HG03565 (cell line): ENCODE measurements around the gene OTUB1.

Source experiments
- ATAC-seq: cut with Tn5 transposase; IDR thresholded peaks from one replicate; pipeline ENCODE4 v1.9.1; 2021; ENCODE audit warnings: mild to moderate bottlenecking, moderate library complexity; ENCODE audit not compliant: unreplicated experiment

Gene OTUB1

GRCh38 chr11:64004590-64004984, 18.3 kb downstream of the OTUB1 start:
- no peak for ATAC-seq

DNA sequence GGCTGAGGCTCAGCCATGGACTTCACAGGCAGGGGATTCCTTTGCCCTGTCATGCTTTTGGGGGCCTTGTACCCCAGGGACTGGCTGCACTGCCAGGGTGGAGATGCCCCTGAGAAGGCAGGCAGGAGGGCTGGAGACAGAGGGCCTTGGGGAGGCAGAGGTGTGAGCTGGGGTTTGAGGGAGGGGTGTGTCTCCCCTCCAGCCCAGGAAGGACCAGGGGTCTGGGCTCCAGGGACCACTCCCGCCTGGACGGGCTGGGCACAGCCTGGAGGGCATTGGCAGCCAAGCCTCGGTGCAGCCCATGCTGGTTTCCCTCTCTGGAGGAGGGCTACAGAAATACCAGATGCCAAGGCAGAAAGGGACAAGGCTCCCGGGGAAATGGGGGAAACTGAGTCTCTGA, 19.5 kb downstream of the OTUB1 start:
- no peak for ATAC-seq

DNA sequence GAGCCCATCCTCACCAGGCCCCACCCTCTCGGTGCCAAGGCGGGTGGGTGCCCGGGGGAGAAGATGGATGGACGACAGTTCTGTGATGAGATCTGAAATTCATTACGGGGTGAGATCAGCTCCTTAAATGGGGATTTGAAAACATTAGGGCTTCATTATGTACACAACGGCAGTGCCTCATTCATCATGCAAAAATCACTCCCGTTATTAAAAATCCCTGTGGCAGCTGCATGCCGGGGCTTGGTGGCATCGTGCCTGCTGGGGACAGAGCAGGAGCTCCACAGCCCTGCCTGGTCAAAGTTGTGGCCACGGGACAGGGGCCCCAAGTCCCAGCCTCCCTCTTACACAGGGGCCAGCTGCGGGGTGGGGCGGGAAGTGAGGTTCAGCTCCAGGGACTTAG, 20.2 kb downstream of the OTUB1 start:
- no peak for ATAC-seq

GRCh38 chr11:64007160-64007628, 21.0 kb downstream of the OTUB1 start:
- no peak for ATAC-seq

DNA sequence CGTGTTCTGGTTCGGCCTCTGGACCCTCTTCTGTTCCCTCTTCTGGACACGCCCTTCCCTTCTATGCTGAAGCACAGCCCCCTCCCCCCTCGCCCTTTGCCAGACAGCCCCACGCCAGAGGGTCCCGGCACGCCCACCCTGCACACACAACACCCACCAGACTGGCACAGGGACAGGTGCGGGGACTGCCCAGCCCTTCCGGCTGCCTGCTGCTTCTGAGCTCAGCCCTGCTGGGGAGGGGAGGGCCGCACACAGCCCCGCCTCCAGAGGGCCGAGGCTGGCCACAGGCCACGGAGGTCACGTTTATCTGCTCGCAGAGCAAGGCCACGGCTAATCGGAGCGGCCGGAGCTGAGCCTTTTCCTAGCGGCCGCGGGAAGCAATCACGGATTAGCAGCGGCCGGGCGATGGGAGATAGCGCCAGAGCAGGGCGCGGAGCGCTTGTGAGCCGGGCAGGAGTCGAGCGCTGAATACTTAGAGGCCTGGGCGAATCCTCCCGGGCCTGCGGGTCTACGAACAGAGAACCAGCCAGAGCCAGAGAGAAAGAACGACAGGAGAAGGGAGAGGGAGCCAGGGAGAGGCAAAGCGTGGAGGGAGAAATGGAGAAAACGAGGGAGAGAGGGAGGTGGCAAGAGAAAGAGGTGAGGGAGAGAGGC, 21.5 kb downstream of the OTUB1 start:
- no peak for ATAC-seq

DNA sequence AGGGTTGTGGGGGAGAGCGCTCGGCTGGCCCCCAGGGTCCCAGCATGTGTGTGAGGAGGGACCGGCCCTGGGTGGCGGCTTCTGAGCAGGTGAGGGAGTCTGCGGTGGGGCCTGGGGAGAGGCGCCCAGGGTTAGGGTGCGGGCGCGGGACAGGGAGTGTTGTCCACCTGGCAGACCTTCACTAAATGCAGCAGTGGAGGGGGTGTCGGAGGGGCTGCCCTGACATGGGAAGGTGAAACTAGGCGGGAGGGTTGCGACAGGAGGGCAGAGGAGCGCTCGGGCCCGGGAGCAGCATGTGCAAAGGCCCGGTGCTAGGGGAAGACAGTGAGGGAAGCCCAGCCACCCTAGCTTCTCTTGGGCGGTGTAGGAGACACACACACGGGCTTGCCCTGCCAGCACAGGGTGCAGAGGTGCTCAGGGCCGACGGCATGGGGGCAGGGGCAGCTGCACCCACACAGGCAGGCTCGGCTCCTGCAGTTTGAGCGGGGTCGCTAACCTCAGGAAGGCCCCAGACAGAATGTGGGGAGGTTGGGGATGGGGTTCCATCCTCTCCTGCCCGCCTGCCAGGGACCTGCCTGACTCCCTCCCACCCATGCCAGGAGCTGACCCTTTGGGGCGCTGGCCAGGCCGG, 22.2 kb downstream of the OTUB1 start:
- ATAC-seq = no peak

- ATAC-seq = no peak
Observed at GRCh38 chr11:64008914-64009633, 22.8 kb downstream of the OTUB1 start.

DNA sequence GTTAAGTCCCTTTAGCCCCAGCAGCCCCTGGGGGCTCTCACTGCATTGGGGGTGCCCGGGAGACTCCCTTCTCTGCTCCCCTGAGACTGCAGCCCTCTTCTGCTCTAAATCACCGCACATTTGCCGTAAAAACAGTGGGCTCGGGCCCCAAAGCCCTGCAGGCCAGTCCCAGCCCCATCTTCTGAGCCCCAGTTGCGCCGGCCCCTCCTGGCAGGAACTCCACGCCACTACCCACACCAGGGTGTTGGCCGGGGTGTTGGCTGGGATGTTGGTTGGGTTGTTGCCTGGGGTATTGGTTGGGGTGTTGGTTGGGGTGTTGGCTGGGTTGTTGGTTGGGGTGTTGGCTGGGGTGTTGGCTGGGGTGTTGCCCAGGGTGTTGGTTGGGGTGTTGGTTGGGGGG, 23.5 kb downstream of the OTUB1 start:
- no peak for ATAC-seq

DNA sequence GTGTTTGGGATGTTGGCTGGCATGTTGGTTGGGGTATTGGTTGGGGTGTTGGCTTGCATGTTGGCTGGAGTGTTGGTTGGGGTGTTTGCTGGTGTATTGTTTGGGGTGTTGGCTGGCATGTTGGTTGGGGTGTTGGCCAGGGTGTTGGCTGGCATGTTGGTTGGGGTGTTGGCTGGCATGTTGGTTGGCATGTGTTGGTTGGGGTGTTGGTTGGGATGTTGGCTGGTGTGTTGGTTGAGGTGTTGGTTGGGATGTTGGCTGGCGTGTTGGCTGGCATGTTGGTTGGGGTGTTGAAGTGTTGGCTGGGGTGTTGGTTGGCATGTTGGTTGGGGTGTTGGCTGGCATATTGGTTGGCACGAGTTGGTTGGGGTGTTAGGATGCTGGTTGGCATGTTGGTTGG, 24.5 kb downstream of the OTUB1 start:
- ATAC-seq = no peak

DNA sequence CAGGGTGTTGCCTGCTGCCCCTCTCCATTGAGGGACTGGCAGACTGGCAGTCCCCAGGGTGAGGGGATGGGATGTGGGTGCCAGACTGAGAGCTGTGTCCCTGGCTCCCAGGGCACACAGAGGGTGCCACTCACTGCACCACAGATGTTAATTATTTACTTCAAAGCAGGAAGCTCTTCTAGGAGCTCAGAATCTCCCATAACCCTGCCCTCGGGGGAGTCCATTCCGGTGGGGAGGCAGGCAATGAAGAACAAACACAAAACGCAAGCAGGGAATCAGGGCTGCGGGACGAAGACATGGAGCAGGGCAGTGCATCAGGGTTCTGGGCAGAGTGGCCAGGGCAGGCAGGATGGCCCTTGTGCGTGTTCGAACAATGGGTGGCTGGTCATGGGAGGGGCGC, 25.1 kb downstream of the OTUB1 start:
- ATAC-seq = no peak

GRCh38 chr11:64013141-64013896, 27.1 kb downstream of the OTUB1 start:
- ATAC-seq = no peak

DNA sequence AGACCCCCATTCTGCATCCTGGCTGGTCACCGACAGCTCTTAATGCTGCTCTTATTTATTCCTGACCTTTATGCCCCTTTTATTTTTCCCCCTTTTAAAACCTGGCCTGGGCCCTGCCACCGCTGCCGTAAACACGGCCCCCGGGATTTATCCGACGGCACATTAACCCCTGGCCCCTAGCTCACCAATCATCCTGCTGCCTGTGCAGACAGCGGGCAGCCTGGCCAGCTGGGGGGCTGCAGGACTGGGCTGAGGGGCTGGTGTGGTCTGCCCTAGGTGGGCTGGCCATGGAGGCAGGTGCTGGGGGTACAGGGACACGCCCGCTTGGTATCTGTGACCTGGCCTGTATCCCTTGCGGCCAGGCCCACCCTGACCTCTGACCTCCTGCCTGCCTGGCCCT, 28.1 kb downstream of the OTUB1 start:
- no peak for ATAC-seq

DNA sequence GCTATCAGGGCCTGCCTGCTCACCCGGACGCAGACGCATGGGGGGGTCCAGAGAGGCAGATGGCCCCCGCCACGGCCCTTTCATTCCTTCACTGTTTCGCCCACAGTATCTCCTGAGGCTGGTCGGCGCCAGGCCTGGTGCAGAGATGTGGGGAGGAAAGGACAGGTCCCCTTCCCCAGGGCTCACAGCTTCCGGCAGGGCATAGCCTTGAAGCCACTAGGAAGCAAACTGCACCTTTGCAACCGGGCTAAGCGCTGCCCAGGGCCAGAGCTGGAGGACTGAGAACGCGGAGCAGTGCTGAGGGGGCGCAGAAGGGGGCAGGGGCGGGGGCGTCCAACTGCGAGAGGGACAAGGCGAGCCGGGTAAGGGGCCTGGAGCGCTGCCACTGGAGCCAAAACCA, 29.3 kb downstream of the OTUB1 start:
- no peak for ATAC-seq

DNA sequence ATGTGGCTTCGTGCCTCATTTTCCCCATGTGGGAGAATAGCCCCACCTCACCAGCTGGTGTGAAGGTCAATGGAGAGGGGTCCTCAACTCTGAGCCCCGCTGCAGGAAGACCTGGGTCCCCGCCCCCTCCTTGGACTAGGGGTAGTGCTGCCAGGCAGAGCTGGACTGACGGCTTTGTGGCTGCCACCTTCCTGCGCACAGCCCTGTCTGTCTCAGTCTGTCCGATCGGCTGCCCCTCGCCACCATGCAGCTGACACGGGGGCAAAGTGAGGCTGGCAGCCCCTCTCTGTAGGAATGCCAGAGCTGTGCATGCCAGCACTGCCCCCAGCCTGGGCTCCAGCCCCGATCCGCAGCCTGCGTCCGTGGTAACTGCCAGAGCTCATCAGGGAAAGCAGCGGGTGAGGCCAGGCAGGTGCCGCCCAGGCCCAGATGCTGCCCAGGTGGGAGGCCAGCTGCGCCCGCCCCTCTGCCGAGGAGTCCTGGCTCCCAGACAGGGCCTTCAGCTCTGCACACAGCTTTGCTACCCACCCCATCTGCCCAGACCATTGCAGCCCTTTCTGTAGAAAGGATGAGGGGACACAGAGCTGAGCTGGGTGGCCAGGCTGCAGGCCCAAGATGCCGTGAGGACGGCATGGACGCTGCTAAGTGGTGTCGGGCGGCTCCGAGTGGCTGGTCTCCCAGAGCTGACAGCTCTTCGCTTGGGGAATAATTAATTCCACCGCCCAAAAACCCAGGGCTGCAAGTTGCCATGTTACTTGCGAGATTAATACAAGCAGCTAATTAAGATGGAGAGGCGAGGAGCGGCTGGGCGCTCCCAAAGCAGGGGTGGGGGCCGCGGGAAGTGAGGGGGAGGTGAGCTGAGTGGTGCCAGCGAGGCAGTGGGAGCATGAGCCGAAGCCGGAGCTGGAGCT, 30.0 kb downstream of the OTUB1 start:
- ATAC-seq = no peak

- ATAC-seq = no peak
Observed at GRCh38 chr11:64017945-64018224, 31.6 kb downstream of the OTUB1 start.

DNA sequence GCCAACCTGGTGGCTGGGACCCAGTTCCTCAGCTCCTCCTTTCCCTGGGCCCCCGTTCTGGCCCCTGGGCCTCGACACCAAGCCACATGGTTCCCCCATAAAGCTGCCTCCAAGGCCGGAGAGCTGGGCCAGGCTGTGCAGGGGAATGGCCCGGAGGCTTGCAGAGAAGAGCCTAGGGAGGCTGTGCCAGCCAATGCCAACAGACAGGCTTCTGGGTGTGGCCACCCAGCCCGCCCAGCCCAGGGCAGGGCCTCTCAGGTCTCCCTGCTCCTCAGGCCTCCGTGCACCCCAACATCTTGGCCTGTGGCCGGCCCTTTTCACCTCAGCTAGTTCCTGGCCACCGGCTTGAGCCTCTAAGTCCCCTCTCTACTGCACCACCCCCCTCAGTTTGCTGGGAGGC, 32.1 kb downstream of the OTUB1 start:
- no peak for ATAC-seq

GRCh38 chr11:64019106-64020037, 33.1 kb downstream of the OTUB1 start:
- no peak for ATAC-seq

DNA sequence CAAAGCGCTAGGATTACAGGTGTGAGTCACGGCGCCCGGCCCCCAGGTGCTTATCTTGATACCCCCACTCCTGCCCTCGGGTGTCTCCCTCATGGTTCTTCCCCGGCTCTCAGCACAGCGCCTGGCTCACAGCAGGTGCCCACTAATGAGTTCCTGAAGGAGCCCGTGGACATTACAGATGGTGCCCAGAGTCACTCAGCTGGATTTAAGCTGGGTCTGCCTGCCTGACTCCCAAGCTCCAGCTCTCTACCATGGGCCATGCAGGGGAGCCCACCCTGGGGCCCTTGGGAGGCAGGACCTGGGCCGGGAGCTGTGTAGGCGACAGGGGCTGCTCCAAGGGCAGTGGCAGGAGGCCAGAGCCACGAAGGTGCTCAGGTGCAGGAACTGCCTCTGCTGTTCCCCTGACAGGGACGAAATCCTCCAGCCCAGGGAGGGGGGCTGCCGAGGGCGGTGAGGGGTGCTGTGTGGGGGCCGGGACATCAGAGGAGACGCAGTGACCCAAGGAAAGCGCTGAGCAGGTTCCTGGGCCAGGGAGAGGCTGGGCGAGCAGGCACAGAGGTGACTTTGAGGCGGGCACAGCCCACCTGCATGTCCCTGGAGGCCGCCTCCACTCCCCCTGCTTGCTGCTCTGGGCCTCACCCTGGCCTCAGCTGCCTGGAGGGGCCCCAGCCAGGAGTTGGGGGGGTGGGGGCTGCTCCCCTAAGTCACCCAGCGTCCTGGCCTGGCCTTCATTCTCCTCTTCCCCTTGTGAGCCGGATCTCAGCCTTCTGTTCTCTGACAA, 34.9 kb downstream of the OTUB1 start:
- no peak for ATAC-seq

GRCh38 chr11:64021757-64022093, 35.5 kb downstream of the OTUB1 start:
- ATAC-seq = no peak
